Mucosa of rectum (tissue), 2 donors: ENCODE measurements around the gene DGKZ.

ENCODE experiments used
- H3K27ac ChIP-seq, 2 donors: one replicate each; pipeline ENCODE4 v1.7.0; 2013; ENCODE audit warnings: inconsistent platforms in 2 of 2, low read depth in 2 of 2, low read length in 2 of 2
- H3K27me3 ChIP-seq, 2 donors: one replicate each; pipeline ENCODE4 v1.7.0; 2013; ENCODE audit warnings: low read length in 2 of 2; ENCODE audit not compliant: control insufficient read depth in 2 of 2, insufficient read depth in 2 of 2
- H3K36me3 ChIP-seq, 2 donors: one replicate each; pipeline ENCODE4 v1.7.0; 2013; ENCODE audit warnings: low read length in 2 of 2; ENCODE audit not compliant: control insufficient read depth in 2 of 2, insufficient read depth in 2 of 2
- H3K4me1 ChIP-seq, 2 donors: one replicate each; pipeline ENCODE4 v1.7.0; 2013; ENCODE audit warnings: low read length in 2 of 2, mild to moderate bottlenecking in 1 of 2; ENCODE audit not compliant: control insufficient read depth in 2 of 2, insufficient read depth in 2 of 2
- H3K4me3 ChIP-seq, 2 donors: one replicate each; pipeline ENCODE4 v1.7.0; 2013; ENCODE audit warnings: low read length in 2 of 2
- H3K9ac ChIP-seq, 2 donors: one replicate each; pipeline ENCODE4 v1.7.0; 2013; ENCODE audit warnings: low read length in 2 of 2, low read depth in 1 of 2, mild to moderate bottlenecking in 1 of 2
- H3K9me3 ChIP-seq, 2 donors: one replicate each; pipeline ENCODE4 v1.7.0; 2013; ENCODE audit warnings: low read length in 2 of 2; ENCODE audit not compliant: control insufficient read depth in 2 of 2
- donor health status: healthy.
- donor health status: Normal muscosa, but diverticular disease.

DGKZ gene

GRCh38 chr11:46392421-46393230, 45.4 kb downstream of the DGKZ start:
- Histone ChIP-seq H3K27me3 (peaks cover 30 to 32% of the 10 kb centered on the region in 2 donors), H3K4me3 (peak overlapping the region; percentile 26 to 35), H3K9me3 (no peaks in the 10 kb centered on the region), H3K36me3 (peaks cover 9 to 16% of the 10 kb centered on the region in 2 donors), H3K9ac (no peak overlapping the region), H3K4me1 (peaks cover 10 to 24% of the 10 kb centered on the region in 2 donors), H3K27ac (no peak overlapping the region)

- Histone ChIP-seq H3K36me3 (peaks cover 15 to 22% of the 10 kb centered on the region in 2 donors), H3K4me1 (peaks cover 10 to 24% of the 10 kb centered on the region in 2 donors), H3K27me3 (peaks cover 25 to 27% of the 10 kb centered on the region in 2 donors), H3K9me3 (no peaks in the 10 kb centered on the region), H3K9ac (no peak overlapping the region), H3K4me3 (no peak overlapping the region), H3K27ac (no peak overlapping the region)
Observed at GRCh38 chr11:46393231-46393616, 46.0 kb downstream of the DGKZ start.

GRCh38 chr11:46393759-46394158, 46.5 kb downstream of the DGKZ start:
- H3K9me3 ChIP-seq: no peaks in the 10 kb centered on the region
- no peak overlapping the region for H3K27ac ChIP-seq
- peaks cover 10 to 24% of the 10 kb centered on the region in 2 donors for H3K4me1 ChIP-seq
- H3K27me3 ChIP-seq: peaks cover 20 to 21% of the 10 kb centered on the region in 2 donors
- peaks cover 15 to 22% of the 10 kb centered on the region in 2 donors for H3K36me3 ChIP-seq
- H3K9ac ChIP-seq: no peak overlapping the region
- H3K4me3 ChIP-seq: no peak overlapping the region

DNA sequence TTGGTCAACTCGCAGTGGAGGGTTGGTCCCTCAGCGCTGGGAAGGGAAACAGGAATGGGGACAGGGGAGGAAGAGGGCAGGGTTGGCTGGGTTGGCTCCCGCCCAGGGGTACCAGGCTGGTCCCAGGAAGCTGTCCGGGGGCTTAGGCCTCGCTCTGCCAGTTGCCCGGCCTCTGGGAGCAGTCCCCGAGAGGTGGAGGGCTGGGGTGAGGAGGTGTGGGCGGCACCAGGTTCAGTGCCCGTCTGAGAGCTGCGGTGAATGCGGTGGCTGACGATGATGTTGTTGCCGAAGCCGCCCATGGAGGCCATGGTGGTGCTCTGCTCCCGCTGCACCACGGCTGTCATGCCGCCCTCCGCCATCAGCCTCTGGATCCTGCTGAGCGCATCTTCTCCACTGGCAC, 50.3 kb downstream of the DGKZ start:
- Histone ChIP-seq H3K9me3 (no peaks in the 10 kb centered on the region), H3K36me3 (peaks cover 15 to 36% of the 10 kb centered on the region in 2 donors), H3K27me3 (peaks cover 0 to 3% of the 10 kb centered on the region in 2 donors), H3K27ac (no peak overlapping the region), H3K4me3 (no peak overlapping the region), H3K9ac (no peak overlapping the region), H3K4me1 (peaks cover 3 to 7% of the 10 kb centered on the region in 2 donors)

DNA sequence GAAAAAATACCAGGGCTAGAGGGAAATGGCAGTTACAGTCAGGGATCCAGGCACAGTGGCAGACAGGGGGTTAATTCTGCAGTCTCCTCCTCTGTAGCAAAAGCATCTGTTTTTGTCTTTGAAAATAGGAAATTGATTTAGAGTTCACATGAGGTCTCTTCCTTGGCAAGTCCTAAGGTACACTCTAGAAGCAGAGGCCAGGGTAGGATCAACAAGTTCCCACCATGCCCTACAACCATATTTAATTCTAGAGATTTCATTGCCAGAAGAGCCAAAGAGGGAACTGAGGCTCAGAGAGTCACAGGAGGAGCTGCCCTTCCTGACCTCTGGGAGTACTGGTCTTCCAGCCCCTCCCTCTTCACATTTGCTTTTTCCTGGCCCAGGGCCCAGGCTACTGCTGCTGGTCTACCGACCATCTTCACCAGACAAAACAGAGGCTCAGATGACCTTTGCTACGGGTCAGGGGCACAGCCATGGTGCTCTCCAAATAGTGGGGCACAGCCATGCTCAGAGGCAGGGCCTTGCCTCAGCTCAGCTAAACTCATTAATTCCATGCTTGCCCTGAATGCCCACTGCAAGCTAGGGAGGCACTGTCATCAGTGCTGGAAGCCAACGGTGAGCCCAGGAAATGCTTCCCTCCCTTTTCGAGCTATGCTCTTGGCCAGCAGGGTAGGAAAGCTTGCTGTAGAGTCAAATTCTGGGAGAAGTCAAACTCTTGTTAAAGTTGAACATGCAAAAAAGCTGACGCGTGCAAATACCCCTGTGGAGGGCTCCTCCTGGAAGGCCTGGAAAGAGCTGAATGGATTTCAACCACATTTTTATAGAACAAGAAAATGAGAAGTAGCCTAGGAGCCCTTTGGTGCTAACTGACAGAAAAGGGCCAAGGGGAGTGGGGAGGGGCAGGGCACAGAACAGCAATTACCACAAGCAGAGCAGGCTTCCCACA, 56.0 kb downstream of the DGKZ start:
- Histone ChIP-seq H3K27me3 (no peaks in the 10 kb centered on the region), H3K9ac (no peak overlapping the region), H3K4me1 (no peaks in the 10 kb centered on the region), H3K27ac (no peak overlapping the region), H3K36me3 (peaks cover 25 to 50% of the 10 kb centered on the region in 2 donors), H3K9me3 (no peaks in the 10 kb centered on the region), H3K4me3 (no peak overlapping the region)

DNA sequence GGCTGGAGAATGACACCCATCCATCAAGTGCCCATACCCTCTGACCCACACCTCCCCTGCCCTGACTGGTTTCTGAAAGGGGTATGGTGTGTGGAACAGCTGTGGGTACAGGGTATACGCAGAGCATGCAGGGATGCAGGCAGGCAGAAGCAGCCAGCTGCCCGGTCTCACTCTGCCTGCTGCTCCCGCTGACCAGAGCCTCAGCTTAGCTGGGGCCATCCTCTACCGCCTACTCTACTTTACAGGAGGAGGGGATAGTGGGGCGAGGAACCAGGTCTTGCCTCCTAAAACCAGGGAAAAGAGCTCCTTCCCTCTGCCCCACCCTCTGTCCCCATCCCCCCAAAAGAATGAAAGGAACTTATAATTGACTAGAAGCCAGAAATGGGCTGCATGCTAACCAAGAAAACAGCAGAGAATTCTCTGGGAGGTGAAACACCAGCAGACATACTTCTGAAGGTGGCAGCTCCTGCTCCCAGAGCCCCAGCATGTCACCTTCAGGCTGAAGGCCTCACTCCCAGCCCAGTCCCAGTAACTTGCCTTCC, 57.3 kb downstream of the DGKZ start:
- Histone ChIP-seq H3K27ac (no peak overlapping the region), H3K27me3 (no peaks in the 10 kb centered on the region), H3K9me3 (no peaks in the 10 kb centered on the region), H3K9ac (no peak overlapping the region), H3K4me1 (no peaks in the 10 kb centered on the region), H3K4me3 (no peak overlapping the region), H3K36me3 (peaks cover 34 to 57% of the 10 kb centered on the region in 2 donors)

GRCh38 chr11:46407635-46408034, 60.4 kb downstream of the DGKZ start:
- H3K4me1 ChIP-seq: no peaks in the 10 kb centered on the region
- no peaks in the 10 kb centered on the region for H3K9me3 ChIP-seq
- no peak overlapping the region for H3K9ac ChIP-seq
- peaks cover 41 to 54% of the 10 kb centered on the region in 2 donors for H3K36me3 ChIP-seq
- no peaks in the 10 kb centered on the region for H3K27me3 ChIP-seq
- no peak overlapping the region for H3K27ac ChIP-seq
- no peak overlapping the region for H3K4me3 ChIP-seq

GRCh38 chr11:46408407-46408986, 61.2 kb downstream of the DGKZ start:
- peaks cover 34 to 46% of the 10 kb centered on the region in 2 donors for H3K36me3 ChIP-seq
- no peaks in the 10 kb centered on the region for H3K27me3 ChIP-seq
- no peaks in the 10 kb centered on the region for H3K9me3 ChIP-seq
- H3K4me3 ChIP-seq: no peak overlapping the region
- no peak overlapping the region for H3K9ac ChIP-seq
- no peaks in the 10 kb centered on the region for H3K4me1 ChIP-seq
- H3K27ac ChIP-seq: no peak overlapping the region

DNA sequence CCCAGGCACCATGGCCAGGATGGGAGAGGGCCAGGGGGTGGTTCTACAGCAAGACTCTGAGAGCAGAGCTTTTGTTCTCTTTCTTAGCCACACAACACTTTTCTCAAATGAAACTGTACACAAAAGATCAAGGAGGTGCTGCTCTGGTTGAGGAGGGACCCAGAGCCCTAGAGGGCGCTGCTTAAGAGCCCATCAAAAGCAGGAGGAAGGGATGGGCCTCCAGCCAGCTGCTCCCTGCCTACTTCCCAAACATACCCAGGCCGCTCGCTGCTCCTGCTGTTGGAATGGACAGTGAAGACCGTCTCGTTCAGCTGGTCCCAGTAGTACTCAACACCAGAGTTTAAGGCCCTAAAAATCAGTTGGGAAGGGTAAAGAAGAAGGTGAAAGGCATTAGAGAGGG, 62.8 kb downstream of the DGKZ start:
- Histone ChIP-seq H3K9ac (no peak overlapping the region), H3K27ac (no peak overlapping the region), H3K9me3 (no peaks in the 10 kb centered on the region), H3K27me3 (no peaks in the 10 kb centered on the region), H3K36me3 (peaks cover 41 to 50% of the 10 kb centered on the region in 2 donors), H3K4me1 (peaks cover 0 to 2% of the 10 kb centered on the region in 2 donors), H3K4me3 (no peak overlapping the region)
